Keratinocyte (primary cell): ENCODE measurements around the gene PTPRB. TPM values are rescaled to one million over a fixed set of nuclear protein-coding genes. Genes with fewer than 3 reads are reported as not detected.

Experiments
- DNase-seq: peaks from one replicate; pipeline ENCODE4 v3.0.0-alpha.2; 2011; ENCODE audit warnings: low read depth, missing footprints, low spot score
- FAIRE-seq: peaks from 2 replicates; lab custom pipeline; 2011; peaks lifted over from hg19 to GRCh38; lab: Jason Lieb, UNC
- H2AFZ ChIP-seq: 2 replicates; pipeline ENCODE4 v1.6.0; 2012; ENCODE audit warnings: low read length, control low read depth, inconsistent platforms; ENCODE audit not compliant: control insufficient read depth
- H3K27ac ChIP-seq: 2 replicates; pipeline ENCODE4 v1.5.1; 2011; ENCODE audit warnings: low read length; ENCODE audit not compliant: control insufficient read depth, insufficient read depth
- H3K27me3 ChIP-seq: 3 replicates; pipeline ENCODE4 v1.6.0; 2011; ENCODE audit warnings: low read length; ENCODE audit not compliant: control insufficient read depth, insufficient read depth; ENCODE audit errors: extremely low read depth
- H3K36me3 ChIP-seq, 2 experiments: 2 replicates in 1 of 2; 3 replicates in 1 of 2; pipeline ENCODE4 v1.5.1; 2011; ENCODE audit warnings: low read length in 2 of 2, mild to moderate bottlenecking in 1 of 2; ENCODE audit not compliant: control insufficient read depth in 2 of 2, insufficient read depth in 2 of 2; ENCODE audit errors: extremely low read depth in 1 of 2
- H3K4me1 ChIP-seq: 3 replicates; pipeline ENCODE4 v1.5.1; 2011; ENCODE audit warnings: low read length; ENCODE audit not compliant: control insufficient read depth, insufficient read depth; ENCODE audit errors: extremely low read depth
- H3K4me2 ChIP-seq: 3 replicates; pipeline ENCODE4 v1.6.0; 2011; ENCODE audit warnings: low read depth, low read length; ENCODE audit not compliant: control insufficient read depth, insufficient read depth; ENCODE audit errors: extremely low read depth
- H3K4me3 ChIP-seq, 3 experiments: fragments of 200-600 bp in 1 of 3; sonication (generic) in 1 of 3; 2 replicates in 2 of 3; 3 replicates in 1 of 3; pipeline ENCODE4 v1.5.1; 2011 to 2016; ENCODE audit warnings: low read length in 3 of 3, mild to moderate bottlenecking in 3 of 3, control low read depth in 2 of 3, inconsistent platforms in 1 of 3, low read depth in 1 of 3, mixed read lengths in 1 of 3, mixed run types in 1 of 3, moderate library complexity in 1 of 3; ENCODE audit not compliant: control insufficient read depth in 2 of 3, insufficient read depth in 2 of 3; ENCODE audit errors: extremely low read depth in 1 of 3
- H3K79me2 ChIP-seq: 2 replicates; pipeline ENCODE4 v1.6.0; 2012; ENCODE audit warnings: low read length; ENCODE audit not compliant: control insufficient read depth, insufficient read depth
- H3K9ac ChIP-seq: 3 replicates; pipeline ENCODE4 v1.6.0; 2011; ENCODE audit warnings: low read length; ENCODE audit not compliant: control insufficient read depth, insufficient read depth; ENCODE audit errors: extremely low read depth
- H3K9me1 ChIP-seq: 3 replicates; pipeline ENCODE4 v1.6.0; 2011; ENCODE audit warnings: low read length; ENCODE audit not compliant: control insufficient read depth, insufficient read depth; ENCODE audit errors: extremely low read depth
- H3K9me3 ChIP-seq: 2 replicates; pipeline ENCODE4 v1.5.1; 2012; ENCODE audit warnings: low read depth, low read length; ENCODE audit not compliant: control insufficient read depth
- H4K20me1 ChIP-seq: 3 replicates; pipeline ENCODE4 v1.6.0; 2011; ENCODE audit warnings: low read length; ENCODE audit not compliant: control insufficient read depth, insufficient read depth; ENCODE audit errors: extremely low read depth
- EZH2 ChIP-seq: IDR thresholded peaks from one replicate; pipeline ENCODE4 v1.6.1; 2012; ENCODE audit warnings: inconsistent platforms, mild to moderate bottlenecking, low read length, moderate library complexity
- dilution Hi-C: fragments of 300-500 bp; cut with MboI; formaldehyde crosslinking; loops from one replicate; pipeline ENCODE4 v1.7.0; 2020; ENCODE audit warnings: low sequenced_read_pairs; ENCODE audit not compliant: extremely low pct_ligation_motif_present
- polyA plus RNA-seq, 5 experiments: library from polyadenylated mRNA; depleted of rRNA in 3 of 5; stranded (reverse) in 3 of 5; stranded (forward) in 1 of 5; unstranded in 1 of 5; fragments of >200 nt; gene quantifications; 1 replicate in 1 of 5; 2 replicates in 3 of 5; 3 replicates in 1 of 5; pipeline versions ENCODE4 v1.2.1 to v1.2.3, GENCODE V29; 2011 to 2012; ENCODE audit warnings: missing spikeins in 2 of 5, low read depth in 1 of 5, low replicate concordance in 1 of 5
- TF ChIP-seq, protein P1 (sequence below), 3 experiments: IDR thresholded peaks in 1 of 3; conservative IDR thresholded peaks in 1 of 3; optimal IDR thresholded peaks in 1 of 3; 2 replicates in 2 of 3; 3 replicates in 1 of 3; pipeline versions ENCODE3 to v1.5.1; 2011; ENCODE audit warnings: low read length in 3 of 3, mild to moderate bottlenecking in 3 of 3, moderate library complexity in 2 of 3, control low read depth in 1 of 3, inconsistent platforms in 1 of 3; ENCODE audit not compliant: insufficient read depth in 2 of 3; ENCODE audit errors: extremely low read depth in 1 of 3

PTPRB gene
- polyA plus RNA-seq, 1 donor (not counting 4 experiments of a cell fraction or from before 2014, with no cell fraction given): 0.46 TPM

DNA sequence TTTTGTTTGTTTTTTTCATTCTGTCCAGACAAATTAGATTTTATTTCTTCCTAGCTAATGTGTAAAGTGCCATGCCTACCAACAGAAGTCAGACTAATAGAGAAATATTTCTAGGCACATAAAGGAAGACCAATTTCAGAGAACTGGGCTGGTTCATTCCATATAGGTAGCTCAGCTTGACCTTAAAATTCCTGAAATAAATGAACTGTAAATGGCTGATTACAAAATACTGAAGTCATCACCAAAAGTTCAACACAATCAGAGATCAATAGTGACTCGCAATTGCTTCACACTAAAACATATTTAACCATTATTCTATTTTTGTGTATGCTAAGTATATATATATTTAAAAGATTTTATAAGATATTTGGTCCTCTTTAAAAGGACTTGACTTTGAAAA lies 34.2 kb downstream of the PTPRB start:
- H2AFZ ChIP-seq: no peak overlapping the region
- DNase-seq: no peak
- no peak overlapping the region for H3K4me3 ChIP-seq
- no peaks in the 10 kb centered on the region for H3K36me3 ChIP-seq
- H3K4me2 ChIP-seq: no peak overlapping the region
- no peaks in the 10 kb centered on the region for H3K27me3 ChIP-seq
- dilution Hi-C loops: no loop called here
- no peaks in the 10 kb centered on the region for H3K9me1 ChIP-seq
- no peak for FAIRE-seq
- peaks cover 6% of the 10 kb centered on the region for H3K4me1 ChIP-seq
- H3K9me3 ChIP-seq: no peaks in the 10 kb centered on the region
- no peak overlapping the region for H3K27ac ChIP-seq
- H3K79me2 ChIP-seq: no peaks in the 10 kb centered on the region
- no peaks in the 10 kb centered on the region for H4K20me1 ChIP-seq
- TF ChIP-seq EZH2: no peak
- TF ChIP-seq, protein P1, sequence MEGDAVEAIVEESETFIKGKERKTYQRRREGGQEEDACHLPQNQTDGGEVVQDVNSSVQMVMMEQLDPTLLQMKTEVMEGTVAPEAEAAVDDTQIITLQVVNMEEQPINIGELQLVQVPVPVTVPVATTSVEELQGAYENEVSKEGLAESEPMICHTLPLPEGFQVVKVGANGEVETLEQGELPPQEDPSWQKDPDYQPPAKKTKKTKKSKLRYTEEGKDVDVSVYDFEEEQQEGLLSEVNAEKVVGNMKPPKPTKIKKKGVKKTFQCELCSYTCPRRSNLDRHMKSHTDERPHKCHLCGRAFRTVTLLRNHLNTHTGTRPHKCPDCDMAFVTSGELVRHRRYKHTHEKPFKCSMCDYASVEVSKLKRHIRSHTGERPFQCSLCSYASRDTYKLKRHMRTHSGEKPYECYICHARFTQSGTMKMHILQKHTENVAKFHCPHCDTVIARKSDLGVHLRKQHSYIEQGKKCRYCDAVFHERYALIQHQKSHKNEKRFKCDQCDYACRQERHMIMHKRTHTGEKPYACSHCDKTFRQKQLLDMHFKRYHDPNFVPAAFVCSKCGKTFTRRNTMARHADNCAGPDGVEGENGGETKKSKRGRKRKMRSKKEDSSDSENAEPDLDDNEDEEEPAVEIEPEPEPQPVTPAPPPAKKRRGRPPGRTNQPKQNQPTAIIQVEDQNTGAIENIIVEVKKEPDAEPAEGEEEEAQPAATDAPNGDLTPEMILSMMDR (optimal IDR thresholded peaks at IDR 0.05 in 1 of 3, IDR thresholded peaks at IDR 0.05 in 1 of 3, conservative IDR thresholded peaks at IDR 0.05 in 1 of 3; ENCODE audit: extremely low read depth in 1 of 3, insufficient read depth in 2 of 3, low read length in 3 of 3): no peak
- no peak overlapping the region for H3K9ac ChIP-seq

DNA sequence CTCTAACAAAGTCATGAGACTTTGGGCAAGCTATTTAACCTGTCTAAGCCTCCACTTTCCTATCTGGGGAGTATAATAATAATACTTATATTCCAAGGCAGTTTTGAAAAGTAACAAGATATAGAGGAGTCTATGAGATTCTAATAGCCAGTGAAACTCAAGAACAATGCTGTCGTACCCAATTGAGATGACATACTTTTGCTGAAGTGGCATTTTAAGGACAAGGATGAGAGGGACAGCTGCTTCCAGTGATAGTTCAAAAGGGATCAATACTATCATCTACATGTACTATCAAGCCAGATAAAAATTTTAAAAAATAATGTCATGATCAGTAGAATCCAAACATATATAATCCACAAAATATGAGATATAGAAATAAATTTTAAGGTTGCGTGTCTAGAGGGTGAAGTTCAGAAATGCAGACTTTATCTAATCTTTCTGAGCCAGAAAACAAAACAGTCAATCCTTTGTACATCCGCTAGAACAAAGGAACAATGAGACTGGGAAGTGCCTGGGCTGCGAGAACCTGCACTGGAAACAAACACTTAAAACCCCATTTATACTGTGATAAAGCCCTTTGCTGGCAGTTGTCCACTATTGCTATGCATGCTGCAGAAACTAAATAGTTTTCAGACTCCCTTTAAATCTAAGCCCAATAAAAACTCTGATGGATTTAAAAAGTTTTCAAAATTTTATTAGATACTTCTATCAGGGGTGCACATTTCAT lies 38.6 kb downstream of the PTPRB start:
- H3K9ac ChIP-seq: no peak overlapping the region
- dilution Hi-C loops: no loop called here
- no peak overlapping the region for H3K27ac ChIP-seq

More for the DNA sequence above, 38.6 kb downstream of the PTPRB start:
- no peaks in the 10 kb centered on the region for H3K9me1 ChIP-seq
- TF ChIP-seq EZH2: no peak
- TF ChIP-seq, protein P1 (optimal IDR thresholded peaks at IDR 0.05 in 1 of 3, IDR thresholded peaks at IDR 0.05 in 1 of 3, conservative IDR thresholded peaks at IDR 0.05 in 1 of 3; ENCODE audit: extremely low read depth in 1 of 3, insufficient read depth in 2 of 3, low read length in 3 of 3): no peak
- FAIRE-seq: no peak
- H2AFZ ChIP-seq: no peak overlapping the region
- no peaks in the 10 kb centered on the region for H3K4me1 ChIP-seq
- no peaks in the 10 kb centered on the region for H3K36me3 ChIP-seq
- no peaks in the 10 kb centered on the region for H3K9me3 ChIP-seq
- no peaks in the 10 kb centered on the region for H3K27me3 ChIP-seq
- DNase-seq: no peak
- no peak overlapping the region for H3K4me2 ChIP-seq
- no peaks in the 10 kb centered on the region for H3K79me2 ChIP-seq
- no peak overlapping the region for H3K4me3 ChIP-seq
- H4K20me1 ChIP-seq: no peaks in the 10 kb centered on the region
